Measurements from ENCODE around the gene SV2B.

DNA sequence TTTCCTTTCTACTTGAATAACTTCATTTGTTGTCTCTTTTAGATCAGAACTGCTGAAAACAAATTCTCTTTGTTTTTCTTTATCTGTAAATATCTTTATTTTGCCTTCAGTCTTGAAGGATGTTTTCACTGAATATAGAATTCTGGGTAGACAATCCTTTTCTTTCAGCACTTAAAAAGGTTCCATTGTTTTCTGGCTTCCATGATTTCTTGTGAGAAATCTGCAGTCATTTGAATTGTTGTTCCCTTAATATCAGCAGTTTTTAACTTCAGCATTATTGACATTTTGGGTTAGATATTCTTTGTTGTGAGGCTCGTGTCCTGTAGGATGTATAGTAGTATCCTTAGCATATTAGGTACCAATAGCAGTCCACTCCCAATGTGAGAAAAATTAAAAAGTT is 65.8 kb downstream of the SV2B start:
- TF ChIP-seq, protein P1, sequence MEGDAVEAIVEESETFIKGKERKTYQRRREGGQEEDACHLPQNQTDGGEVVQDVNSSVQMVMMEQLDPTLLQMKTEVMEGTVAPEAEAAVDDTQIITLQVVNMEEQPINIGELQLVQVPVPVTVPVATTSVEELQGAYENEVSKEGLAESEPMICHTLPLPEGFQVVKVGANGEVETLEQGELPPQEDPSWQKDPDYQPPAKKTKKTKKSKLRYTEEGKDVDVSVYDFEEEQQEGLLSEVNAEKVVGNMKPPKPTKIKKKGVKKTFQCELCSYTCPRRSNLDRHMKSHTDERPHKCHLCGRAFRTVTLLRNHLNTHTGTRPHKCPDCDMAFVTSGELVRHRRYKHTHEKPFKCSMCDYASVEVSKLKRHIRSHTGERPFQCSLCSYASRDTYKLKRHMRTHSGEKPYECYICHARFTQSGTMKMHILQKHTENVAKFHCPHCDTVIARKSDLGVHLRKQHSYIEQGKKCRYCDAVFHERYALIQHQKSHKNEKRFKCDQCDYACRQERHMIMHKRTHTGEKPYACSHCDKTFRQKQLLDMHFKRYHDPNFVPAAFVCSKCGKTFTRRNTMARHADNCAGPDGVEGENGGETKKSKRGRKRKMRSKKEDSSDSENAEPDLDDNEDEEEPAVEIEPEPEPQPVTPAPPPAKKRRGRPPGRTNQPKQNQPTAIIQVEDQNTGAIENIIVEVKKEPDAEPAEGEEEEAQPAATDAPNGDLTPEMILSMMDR (conservative IDR thresholded peaks at IDR 0.05 in 1 of 2, IDR thresholded peaks at IDR 0.05 in 1 of 2; ENCODE audit: low read depth in 1 of 2, low read length in 2 of 2): no peak
- no peak for TF ChIP-seq EZH2 (IDR thresholded peaks at IDR 0.05; ENCODE audit: low read length, missing control alignments)
